ENCODE data around the gene LRRC46. TPM values are rescaled to one million over a fixed set of nuclear protein-coding genes. Genes with fewer than 3 reads are reported as not detected.
A peak's percentile ranks its signal among the peaks of the same experiment; 100 is the strongest.

The LRRC46 gene
- total and polyA plus RNA-seq, 9 of the 15 experiments (the other 6 are each of a cell fraction or from before 2014, with no cell fraction given): 0.39 to 1.4 (median 0.53) TPM; not detected in 1

DNA sequence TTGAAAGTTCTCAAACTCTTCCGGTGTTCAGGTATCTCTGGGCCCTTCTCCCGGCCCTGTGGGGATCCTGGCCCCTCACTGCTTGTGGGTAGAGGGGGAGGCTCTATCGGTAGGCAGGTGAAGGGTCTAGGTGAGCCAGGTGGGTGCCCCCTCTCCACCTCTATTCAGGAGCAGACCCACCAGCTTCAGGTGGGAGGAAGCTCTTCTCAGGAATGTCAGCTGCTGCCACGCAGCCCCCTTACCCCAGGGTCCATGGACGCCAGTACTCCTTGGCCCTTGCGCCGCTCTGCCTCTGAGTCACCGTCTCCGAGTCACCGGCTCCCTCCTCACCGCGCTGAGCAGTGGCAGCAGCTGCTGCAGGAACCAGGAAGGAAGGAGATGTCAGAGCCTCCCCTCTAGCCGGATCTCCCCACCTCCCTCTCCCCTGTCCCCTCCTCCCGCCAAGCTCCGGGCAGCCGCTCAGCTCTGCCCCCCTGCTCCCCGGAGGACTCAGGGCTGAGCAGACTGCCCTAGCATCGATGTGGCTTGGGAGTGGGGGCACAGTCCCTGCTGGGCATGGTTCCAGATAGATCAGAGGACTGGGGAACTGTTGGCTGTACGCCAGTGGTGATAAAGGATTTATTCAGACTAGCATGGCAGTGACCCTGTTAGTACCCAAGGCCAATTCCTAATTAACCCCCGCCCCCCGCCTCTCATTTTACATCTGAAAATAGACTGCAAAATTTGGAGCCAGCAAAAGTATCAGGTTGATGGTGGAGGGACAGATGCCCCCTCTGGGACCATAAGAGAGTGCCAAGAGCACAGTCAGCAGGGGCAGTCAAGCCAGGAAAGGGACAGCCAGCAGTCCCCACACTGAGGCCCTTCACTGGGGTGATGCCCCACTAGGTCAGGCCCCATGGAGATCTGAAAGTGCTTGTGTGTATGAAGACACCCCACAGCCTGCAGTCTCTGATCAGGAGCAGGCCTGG is 9.8 kb upstream of the LRRC46 start, which contains the start of gene OSBPL7 (continued):
- TF ChIP-seq, protein P1, sequence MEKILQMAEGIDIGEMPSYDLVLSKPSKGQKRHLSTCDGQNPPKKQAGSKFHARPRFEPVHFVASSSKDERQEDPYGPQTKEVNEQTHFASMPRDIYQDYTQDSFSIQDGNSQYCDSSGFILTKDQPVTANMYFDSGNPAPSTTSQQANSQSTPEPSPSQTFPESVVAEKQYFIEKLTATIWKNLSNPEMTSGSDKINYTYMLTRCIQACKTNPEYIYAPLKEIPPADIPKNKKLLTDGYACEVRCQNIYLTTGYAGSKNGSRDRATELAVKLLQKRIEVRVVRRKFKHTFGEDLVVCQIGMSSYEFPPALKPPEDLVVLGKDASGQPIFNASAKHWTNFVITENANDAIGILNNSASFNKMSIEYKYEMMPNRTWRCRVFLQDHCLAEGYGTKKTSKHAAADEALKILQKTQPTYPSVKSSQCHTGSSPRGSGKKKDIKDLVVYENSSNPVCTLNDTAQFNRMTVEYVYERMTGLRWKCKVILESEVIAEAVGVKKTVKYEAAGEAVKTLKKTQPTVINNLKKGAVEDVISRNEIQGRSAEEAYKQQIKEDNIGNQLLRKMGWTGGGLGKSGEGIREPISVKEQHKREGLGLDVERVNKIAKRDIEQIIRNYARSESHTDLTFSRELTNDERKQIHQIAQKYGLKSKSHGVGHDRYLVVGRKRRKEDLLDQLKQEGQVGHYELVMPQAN (IDR thresholded peaks at IDR 0.05; ENCODE audit: borderline replicate concordance): peak; percentile 85
- TF ChIP-seq ZBTB49 (CRISPR knock-in tag; IDR thresholded peaks at IDR 0.05; ENCODE audit: borderline replicate concordance) (no peak), CXXC5 (CRISPR knock-in tag; IDR thresholded peaks at IDR 0.05) (peak; percentile 28; the same call in 1 of the 2 replicates), ZNF217 (CRISPR knock-in tag; IDR thresholded peaks at IDR 0.05) (no peak), CC2D1A (IDR thresholded peaks at IDR 0.05) (no peak), NR3C1 (CRISPR knock-in tag; IDR thresholded peaks at IDR 0.05) (no peak), ZNF41 (CRISPR knock-in tag; conservative IDR thresholded peaks at IDR 0.05) (no peak), ZNF280A (IDR thresholded peaks at IDR 0.05; ENCODE audit: low read depth, partially characterized antibody) (no peak), CBFA2T2 (conservative IDR thresholded peaks at IDR 0.05) (no peak), EP300 (IDR thresholded peaks at IDR 0.05; ENCODE audit: low read length) (no peak), TAF15 (IDR thresholded peaks at IDR 0.05; ENCODE audit: low read depth, low read length) (no peak), NCOA2 (IDR thresholded peaks at IDR 0.05; ENCODE audit: partially characterized antibody in 2 of 2) (no peak), PHTF2 (CRISPR knock-in tag; IDR thresholded peaks at IDR 0.05) (no peak)
- TF ChIP-seq, protein P2, sequence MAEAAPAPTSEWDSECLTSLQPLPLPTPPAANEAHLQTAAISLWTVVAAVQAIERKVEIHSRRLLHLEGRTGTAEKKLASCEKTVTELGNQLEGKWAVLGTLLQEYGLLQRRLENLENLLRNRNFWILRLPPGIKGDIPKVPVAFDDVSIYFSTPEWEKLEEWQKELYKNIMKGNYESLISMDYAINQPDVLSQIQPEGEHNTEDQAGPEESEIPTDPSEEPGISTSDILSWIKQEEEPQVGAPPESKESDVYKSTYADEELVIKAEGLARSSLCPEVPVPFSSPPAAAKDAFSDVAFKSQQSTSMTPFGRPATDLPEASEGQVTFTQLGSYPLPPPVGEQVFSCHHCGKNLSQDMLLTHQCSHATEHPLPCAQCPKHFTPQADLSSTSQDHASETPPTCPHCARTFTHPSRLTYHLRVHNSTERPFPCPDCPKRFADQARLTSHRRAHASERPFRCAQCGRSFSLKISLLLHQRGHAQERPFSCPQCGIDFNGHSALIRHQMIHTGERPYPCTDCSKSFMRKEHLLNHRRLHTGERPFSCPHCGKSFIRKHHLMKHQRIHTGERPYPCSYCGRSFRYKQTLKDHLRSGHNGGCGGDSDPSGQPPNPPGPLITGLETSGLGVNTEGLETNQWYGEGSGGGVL (CRISPR knock-in tag; IDR thresholded peaks at IDR 0.05): no peak
- TF ChIP-seq, protein P3, sequence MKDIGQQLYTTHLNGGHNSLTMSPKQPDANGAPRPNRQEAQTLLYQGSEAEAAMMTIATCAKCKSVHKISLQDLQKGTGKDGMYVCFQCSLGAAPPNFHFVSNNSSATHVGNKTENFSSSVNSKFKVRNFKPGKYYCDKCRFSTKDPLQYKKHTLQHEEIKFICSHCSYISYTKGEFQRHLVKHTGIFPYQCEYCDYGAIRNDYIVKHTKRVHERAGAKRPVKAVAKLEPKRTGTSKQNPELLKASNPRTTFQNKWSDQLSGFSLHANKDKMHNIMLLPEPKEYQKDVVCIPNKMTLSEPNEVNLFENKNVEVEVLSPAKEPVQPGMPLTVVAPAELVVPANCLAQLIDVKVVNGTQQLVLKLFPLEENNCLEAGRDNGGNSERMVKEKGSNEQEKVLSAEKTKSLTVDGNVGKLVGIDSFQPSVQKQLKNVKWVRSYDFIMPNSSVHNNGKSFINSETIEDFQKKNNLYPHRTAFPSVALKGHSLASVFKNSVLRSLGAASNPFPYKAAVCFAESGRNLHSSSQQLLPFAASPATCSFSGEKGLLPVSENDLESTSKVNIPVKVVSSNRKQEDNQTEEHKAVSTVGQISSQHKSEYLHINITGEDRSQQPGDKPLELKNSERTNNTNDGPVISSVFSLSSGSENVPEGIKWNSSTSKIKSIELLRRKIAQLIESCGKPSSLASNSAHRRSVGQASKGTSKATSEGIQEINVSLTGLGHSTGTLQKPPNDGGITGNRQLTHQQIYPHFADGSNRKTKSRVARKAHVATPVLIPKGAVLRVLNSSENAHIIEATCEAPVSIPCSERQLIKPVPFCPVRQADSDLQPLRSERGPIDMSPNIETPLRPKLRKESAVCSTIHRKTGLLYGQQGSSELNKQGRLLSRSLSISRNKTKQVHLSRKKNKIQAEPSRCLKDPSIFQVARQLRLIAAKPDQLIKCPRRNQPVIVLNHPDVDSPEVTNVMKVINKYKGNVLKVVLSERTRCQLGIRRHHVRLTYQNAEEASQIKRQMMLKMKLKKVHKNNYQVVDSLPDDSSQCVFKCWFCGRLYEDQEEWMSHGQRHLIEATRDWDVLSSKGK (CRISPR knock-in tag; IDR thresholded peaks at IDR 0.05): no peak
